OCI-LY1 (cell line): Measurements from ENCODE around the gene AKAP9.

Experiments used
- CTCF ChIP-seq: fragments of 200-600 bp; sonication (generic), shearing (Covaris generic); IDR thresholded peaks from 2 replicates; pipeline ENCODE4 v1.5.1; 2017; ENCODE audit warnings: mild to moderate bottlenecking, antibody characterized with exemption, low read length, moderate library complexity, mixed read lengths
- EZH2 ChIP-seq: fragments of 200-600 bp; sonication (generic), shearing (Covaris generic); IDR thresholded peaks from 2 replicates; pipeline ENCODE4 v1.8.0; 2017; ENCODE audit warnings: borderline replicate concordance, mixed run types, mild to moderate bottlenecking, antibody characterized with exemption, low read length, moderate library complexity, mixed read lengths

- no peak for TF ChIP-seq CTCF
- no peak for TF ChIP-seq EZH2
These were observed 103.5 kb downstream of the AKAP9 start for GRCh38 chr7:92044148-92044547.
